HepG2 (cell line): ENCODE measurements around the gene CDC6. TPM values are rescaled to one million over a fixed set of nuclear protein-coding genes. Genes with fewer than 3 reads are reported as not detected.
A peak's percentile ranks its signal among the peaks of the same experiment; 100 is the strongest.

ENCODE experiments used
- ATAC-seq: fragments of 200-7000 bp; cut with Tn5 transposase; 3 replicates; pipeline ENCODE4 v1.9.1; 2020; ENCODE audit warnings: mild to moderate bottlenecking, moderate library complexity
- BruUV-seq: library from RNA; stranded (reverse); fragments of 400-500 nt; replicated peaks from 2 replicates; lab custom pipeline; 2021; lab: Mats Ljungman, UMichigan
- CTCF ChIA-PET: fragments of 300-600 bp; formaldehyde crosslinking; extraction: SDS; loops from one replicate; lab custom pipeline; 2021; ENCODE audit warnings: low total read pairs, inconsistent platforms, low intra/inter-chr PET ratio; lab: Yijun Ruan, JAX
- POLR2A ChIA-PET: fragments of 350-600 bp; sonication (Branson Sonifier 250); formaldehyde crosslinking; loops from one replicate; lab custom pipeline; 2020; ENCODE audit warnings: antibody characterized with exemption, inconsistent platforms; lab: Yijun Ruan, JAX
- DNase-seq: peaks from one replicate; pipeline ENCODE4 v3.0.0-alpha.2; 2015; ENCODE audit warnings: low spot score
- FAIRE-seq: peaks from 3 replicates; lab custom pipeline; 2011; peaks lifted over from hg19 to GRCh38; lab: Jason Lieb, UNC
- H2AFZ ChIP-seq: one replicate; pipeline ENCODE4 v1.6.1; 2011; ENCODE audit warnings: low read length, inconsistent platforms
- H3K27ac ChIP-seq: fragments of 300-600 bp; 3 replicates; pipeline ENCODE4 v1.8.0; 2011; ENCODE audit warnings: mixed run types, mild to moderate bottlenecking, mixed read lengths, low read length, inconsistent platforms; ENCODE audit not compliant: insufficient read depth; ENCODE audit errors: extremely low read length
- H3K27me3 ChIP-seq, 2 experiments: fragments of 200-600 bp in 1 of 2; 2 replicates in 1 of 2; 3 replicates in 1 of 2; pipeline versions ENCODE4 v1.6.0 to v1.8.0; 2011; ENCODE audit warnings: low read length in 2 of 2, mild to moderate bottlenecking in 2 of 2, moderate library complexity in 2 of 2, inconsistent platforms in 1 of 2; ENCODE audit not compliant: insufficient read depth in 2 of 2, control insufficient read depth in 1 of 2
- H3K36me3 ChIP-seq, 2 experiments: fragments of 200-600 bp in 1 of 2; replicated peaks in 1 of 2; 2 replicates in 1 of 2; 3 replicates in 1 of 2; pipeline versions ENCODE4 v1.5.1 to v1.8.0; 2011; ENCODE audit warnings: low read length in 2 of 2, inconsistent platforms in 1 of 2; ENCODE audit not compliant: insufficient read depth in 2 of 2, control insufficient read depth in 1 of 2
- H3K4me1 ChIP-seq: 2 replicates; pipeline ENCODE4 v1.5.1; 2012; ENCODE audit warnings: low read length, inconsistent platforms; ENCODE audit not compliant: insufficient read depth
- H3K4me2 ChIP-seq: 2 replicates; pipeline ENCODE4 v1.6.0; 2011; ENCODE audit warnings: low read depth, low read length, inconsistent platforms
- H3K4me3 ChIP-seq, 3 experiments: fragments of 200-600 bp in 1 of 3; sonication (generic), shearing (Covaris generic) in 1 of 3; replicated peaks in 1 of 3; 2 replicates each; pipeline ENCODE4 v1.5.1; 2011 to 2016; ENCODE audit warnings: low read length in 3 of 3, inconsistent platforms in 2 of 3, low read depth in 2 of 3, mild to moderate bottlenecking in 2 of 3, control low read depth in 1 of 3, mixed read lengths in 1 of 3; ENCODE audit not compliant: insufficient read depth in 1 of 3
- H3K79me2 ChIP-seq: one replicate; pipeline ENCODE4 v1.6.1; 2011; ENCODE audit warnings: low read length, inconsistent platforms; ENCODE audit not compliant: insufficient read depth
- H3K9ac ChIP-seq: 2 replicates; pipeline ENCODE4 v1.6.0; 2011; ENCODE audit warnings: mild to moderate bottlenecking, low read depth, low read length, inconsistent platforms; ENCODE audit not compliant: insufficient read depth
- H3K9me3 ChIP-seq: 2 replicates; pipeline ENCODE4 v1.5.1; 2012; ENCODE audit warnings: mild to moderate bottlenecking, low read length
- H4K20me1 ChIP-seq: 2 replicates; pipeline ENCODE4 v1.6.0; 2011; ENCODE audit warnings: inconsistent platforms, mild to moderate bottlenecking, low read length, moderate library complexity; ENCODE audit not compliant: insufficient read depth
- ASH2L ChIP-seq: fragments of 300-600, 200-600 bp; sonication (generic); IDR thresholded peaks from 2 replicates; pipeline ENCODE4 v1.7.0; 2017; ENCODE audit warnings: low read depth, mild to moderate bottlenecking, moderate library complexity, mixed read lengths, low read length; ENCODE audit not compliant: insufficient read length
- BHLHE40 ChIP-seq: IDR thresholded peaks from 2 replicates; pipeline ENCODE4 v1.6.1; 2011; ENCODE audit warnings: low read length, improper control_type of control experiment
- E2F1 ChIP-seq: sonication (generic); formaldehyde crosslinking; IDR thresholded peaks from 2 replicates; pipeline ENCODE4 v1.5.0; 2020; ENCODE audit warnings: missing genetic modification reagents
- E2F2 ChIP-seq: sonication (generic); formaldehyde crosslinking; IDR thresholded peaks from 2 replicates; pipeline ENCODE4 v1.4.0; 2020; ENCODE audit warnings: missing genetic modification reagents, borderline replicate concordance
- FOXK2 ChIP-seq: fragments of 450-650 bp; IDR thresholded peaks from 2 replicates; pipeline ENCODE4 v1.6.1; 2016
- MBNL3 ChIP-seq: fragments of 250-450 bp; sonication (Bioruptor Pico); conservative IDR thresholded peaks from 2 replicates; pipeline ENCODE4 v1.8.0; 2022; ENCODE audit warnings: mild to moderate bottlenecking, inconsistent platforms
- NCOA1 ChIP-seq: sonication (generic); formaldehyde crosslinking; IDR thresholded peaks from 2 replicates; pipeline ENCODE4 v1.9.0; 2021; ENCODE audit warnings: missing genetic modification reagents
- STAT6 ChIP-seq: sonication (generic); formaldehyde crosslinking; IDR thresholded peaks from 2 replicates; pipeline ENCODE4 v1.4.0; 2020; ENCODE audit warnings: missing genetic modification reagents, mild to moderate bottlenecking, borderline replicate concordance
- U2AF2 ChIP-seq: fragments of 200-400 bp; formaldehyde crosslinking; IDR thresholded peaks from 2 replicates; pipeline ENCODE4 v1.6.1; 2017; ENCODE audit warnings: low read depth, mild to moderate bottlenecking, low read length
- ZMAT5 ChIP-seq: sonication (generic); formaldehyde crosslinking; IDR thresholded peaks from 2 replicates; pipeline ENCODE4 v1.5.0; 2020; ENCODE audit warnings: mild to moderate bottlenecking, low read depth, missing genetic modification reagents, borderline replicate concordance
- ZNF138 ChIP-seq: sonication (generic); formaldehyde crosslinking; IDR thresholded peaks from 2 replicates; pipeline ENCODE4 v1.5.0; 2020; ENCODE audit warnings: mild to moderate bottlenecking, low read depth, missing genetic modification reagents
- ZNF280D ChIP-seq: sonication (generic); formaldehyde crosslinking; IDR thresholded peaks from 2 replicates; pipeline ENCODE4 v1.5.1; 2020; ENCODE audit warnings: mild to moderate bottlenecking, missing genetic modification reagents
- WGBS: methylation state at CpG from one replicate; pipeline ENCODE4 v1.1.6; 2017; ENCODE audit warnings: low lambda C conversion rate; 5-methylcytosine and 5-hydroxymethylcytosine counted together
- in situ Hi-C: cut with HindIII; loops from 2 replicates; pipeline ENCODE4 v1.10.0; 2017; ENCODE audit warnings: low pct_unique_long_range_greater_than_20kb; ENCODE audit not compliant: extremely low pct_ligation_motif_present
- intact Hi-C: fragments of 100-400 bp; cut with micrococcal nuclease; formaldehyde crosslinking; loops from one replicate; pipeline ENCODE4 v1.10.0; 2022; ENCODE audit not compliant: unreplicated experiment
- polyA plus RNA-seq, 8 experiments: library from polyadenylated mRNA; depleted of rRNA in 3 of 8; stranded (reverse) in 7 of 8; unstranded in 1 of 8; fragments of >200 nt; fragmentation: Illumina TruSeq in 4 of 8; extraction: Trizol in 4 of 8; gene quantifications; 2 replicates each; pipeline versions ENCODE4 v1.2.1 to v1.2.3, GENCODE V29; 2011 to 2016; ENCODE audit warnings: low read depth in 4 of 8, missing spikeins in 1 of 8, mixed read lengths in 1 of 8; ENCODE audit not compliant: insufficient read depth in 1 of 8
- total RNA-seq, 5 experiments: library from RNA; depleted of rRNA; stranded (reverse); fragments of >200 nt; fragmentation: Illumina TruSeq; extraction: Trizol; gene quantifications; 2 replicates each; pipeline ENCODE4 v1.2.3, GENCODE V29; 2016; ENCODE audit warnings: low read depth in 1 of 5

CDC6 gene
- total and polyA plus RNA-seq, 2 of the 13 experiments (the other 11 are each of a cell fraction or from before 2014, with no cell fraction given): 17.4 to 114 TPM

- Histone ChIP-seq H3K4me1 (peaks cover 89% of the 10 kb centered on the region), H3K36me3 (no peaks in the 10 kb centered on the region), H4K20me1 (peaks cover 4% of the 10 kb centered on the region; the same call in 1 of the 2 replicates), H3K4me2 (peak overlapping the region; percentile 100), H3K9me3 (no peaks in the 10 kb centered on the region), H3K9ac (peak overlapping the region; percentile 76), H3K4me3 (peak overlapping the region; percentile 86 to 95 (median 86)), H2AFZ (no peak overlapping the region), H3K79me2 (peaks cover 31% of the 10 kb centered on the region), H3K27me3 (no peaks in the 10 kb centered on the region; a peak in 1 of 5 replicates), H3K27ac (peak overlapping the region; percentile 29)
- POLR2A ChIA-PET: interaction anchor here (0.8 to 3.8 kb wide), 19 partner anchors 8 to 1370 kb away, joined by 3 to 45 read pairs (median 5); partner anchors contain the start of genes NR1D1, PSMD3, RARA and TOP2A
- in situ Hi-C loops: loop anchor here (5.0 kb wide), 2 partner anchors 34 to 99 kb away; partner anchors contain the start of gene TOP2A
- FAIRE-seq: peak; percentile 76
- CTCF ChIA-PET: interaction anchor here (1.2 kb wide), 1 partner anchor 15 kb away, joined by 4 read pairs; no protein-coding TSS in a partner anchor
- ATAC-seq: peak; percentile 90
- peak; percentile 91 for DNase-seq
- 2% methylated on average over 58 of the region's 70 CpGs for WGBS
- BruUV-seq: TSS peak; percentile 67
- intact Hi-C loops: loop anchor here (2.0 kb wide), 3 partner anchors 15 to 99 kb away; partner anchors contain the start of gene TOP2A
- TF ChIP-seq E2F2 (CRISPR knock-in tag): 0 out of 2 replicates have a peak, but pooled peaks have one; percentile 9
- TF ChIP-seq NCOA1 (CRISPR knock-in tag): 0 out of 2 replicates have a peak, but pooled peaks have one; percentile 57
- TF ChIP-seq ZNF138 (CRISPR knock-in tag): 0 out of 2 replicates have a peak, but pooled peaks have one; percentile 32
- no peak for TF ChIP-seq MBNL3 (CRISPR knock-in tag)
- TF ChIP-seq ZNF280D (CRISPR knock-in tag): peak; percentile 94
- peak; percentile 98 for TF ChIP-seq BHLHE40
- TF ChIP-seq STAT6 (CRISPR knock-in tag): peak; percentile 29; the same call in 1 of the 2 replicates
- TF ChIP-seq E2F1 (CRISPR knock-in tag): no peak
- no peak for TF ChIP-seq U2AF2
- no peak for TF ChIP-seq FOXK2
- TF ChIP-seq ZMAT5 (CRISPR knock-in tag): no peak
- peak; percentile 85 for TF ChIP-seq ASH2L
Observed at GRCh38 chr17:40317880-40318829, 30.5 kb downstream of the CDC6 start.
